HG03280 (cell line): ENCODE measurements around the gene JMJD1C.

Source experiments
- ATAC-seq: cut with Tn5 transposase; IDR thresholded peaks from one replicate; pipeline ENCODE4 v1.9.1; 2021; ENCODE audit warnings: mild to moderate bottlenecking, moderate library complexity; ENCODE audit not compliant: unreplicated experiment

JMJD1C gene

DNA sequence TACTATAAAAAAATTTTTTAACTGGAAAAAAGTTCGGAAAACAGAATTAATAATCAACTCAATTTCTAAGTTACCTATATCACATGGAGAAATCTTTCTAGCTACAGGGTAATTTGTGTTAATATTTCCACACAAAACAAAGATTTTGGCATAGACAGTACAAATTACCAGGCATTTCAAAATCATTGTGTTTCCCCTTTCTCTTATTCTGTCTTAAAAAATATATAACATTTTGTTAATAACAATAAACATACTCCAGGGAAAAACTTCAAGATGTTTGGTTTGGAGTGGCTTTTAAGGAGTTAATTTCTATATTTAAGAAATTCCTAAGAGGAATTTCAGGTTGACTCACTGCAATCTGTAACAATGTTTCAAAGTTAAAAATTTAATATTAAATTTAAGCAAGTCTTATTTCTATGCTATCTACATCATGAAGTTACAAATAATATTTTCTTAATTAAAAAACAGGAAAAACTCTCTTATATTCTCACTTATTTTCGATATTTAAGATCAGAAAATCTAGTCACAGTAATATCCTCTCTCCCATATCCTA lies 200.0 kb downstream of the JMJD1C start:
- no peak for ATAC-seq

DNA sequence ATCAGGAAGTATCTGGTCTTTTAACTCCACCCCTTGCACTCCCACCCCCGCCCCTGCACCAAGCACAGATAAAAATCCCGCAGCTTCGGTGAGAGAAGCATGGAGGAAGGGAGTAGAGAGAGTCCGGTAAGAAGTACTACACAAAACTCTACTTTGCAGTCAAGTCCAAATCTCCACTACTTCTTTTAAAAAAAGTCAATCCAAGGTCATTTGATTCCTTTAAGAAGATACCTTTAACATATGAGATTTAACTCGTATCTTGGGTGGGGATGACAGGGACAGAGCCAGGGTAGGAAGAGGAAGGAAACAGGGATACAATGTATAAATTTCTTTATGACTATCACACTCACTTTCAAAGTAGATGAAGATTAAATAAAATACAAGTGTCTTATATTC lies 200.6 kb downstream of the JMJD1C start:
- ATAC-seq, result no peak

DNA sequence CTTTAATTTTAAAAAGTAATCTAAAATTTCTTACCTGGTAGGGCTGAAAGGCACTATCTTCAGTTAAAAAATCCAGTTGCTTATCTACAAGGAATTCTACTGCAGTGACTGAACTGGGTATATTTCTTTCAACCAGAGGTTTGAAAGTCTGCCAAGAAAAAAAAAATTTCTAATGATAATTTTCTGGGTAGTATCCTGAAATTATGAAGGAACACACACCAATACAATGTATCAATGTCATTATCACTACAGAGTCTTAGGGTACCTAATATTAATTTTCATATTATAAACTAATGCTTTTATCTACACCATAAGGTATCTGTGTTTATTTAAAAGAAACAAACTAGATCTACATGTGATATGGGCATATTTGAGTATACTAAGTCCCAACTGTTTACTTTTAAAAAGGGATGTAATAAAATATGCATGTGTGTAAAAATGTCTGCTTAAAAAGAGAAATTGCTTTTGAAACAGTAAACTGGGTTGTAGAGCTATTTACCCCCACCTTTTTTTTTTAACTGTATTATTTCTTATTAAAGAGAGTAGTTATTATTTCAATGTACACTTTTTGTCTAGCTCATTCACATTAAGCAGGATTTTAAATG lies 201.1 kb downstream of the JMJD1C start:
- ATAC-seq, result no peak

DNA sequence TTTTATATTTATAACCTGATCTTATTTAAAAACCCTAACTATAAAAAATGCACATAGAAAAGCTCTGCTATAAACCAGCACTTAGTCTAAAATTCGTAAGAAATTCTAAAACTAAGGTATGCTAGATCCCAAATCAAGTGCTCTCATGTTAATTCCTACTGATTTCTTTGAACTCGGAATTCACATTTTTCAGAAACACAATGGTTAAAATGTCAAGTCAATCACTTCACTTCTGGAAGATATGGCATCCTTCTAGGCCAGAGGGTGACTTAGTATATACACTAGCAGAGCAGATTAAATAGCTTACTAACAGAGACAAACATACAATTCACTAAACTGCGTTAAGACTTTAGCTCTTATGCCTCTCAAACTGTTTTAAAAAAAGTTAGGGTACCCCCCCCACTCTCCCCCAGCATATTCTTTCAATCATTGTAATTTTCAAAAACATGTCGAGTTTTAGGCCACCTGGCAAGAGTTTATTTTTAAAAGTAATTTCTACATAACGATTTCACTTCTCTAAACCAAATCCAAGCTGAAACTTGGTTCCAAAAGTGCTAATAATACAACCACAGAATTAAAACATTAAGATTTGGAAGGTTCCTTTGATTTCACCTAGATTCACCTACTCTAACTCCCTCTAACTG lies 203.2 kb downstream of the JMJD1C start:
- ATAC-seq, result no peak

DNA sequence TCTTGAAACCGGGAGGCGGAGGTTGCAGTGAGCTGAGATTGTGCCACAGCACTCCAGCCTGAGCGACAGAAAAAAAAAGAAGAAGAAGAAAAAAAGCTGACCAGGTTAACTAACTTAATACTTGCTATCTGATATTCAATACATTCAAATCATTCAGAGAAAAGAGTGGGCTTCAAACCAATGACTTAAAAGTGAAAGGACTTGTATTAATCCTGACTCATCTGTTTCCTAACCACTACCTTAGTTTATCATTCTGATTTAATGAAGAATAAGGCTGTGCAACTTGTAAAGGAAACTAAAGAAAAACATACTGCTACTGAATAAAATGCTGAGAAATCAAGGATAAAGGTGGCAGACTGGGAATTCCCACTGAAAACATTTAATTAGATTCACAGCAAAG lies 204.3 kb downstream of the JMJD1C start:
- no peak for ATAC-seq

DNA sequence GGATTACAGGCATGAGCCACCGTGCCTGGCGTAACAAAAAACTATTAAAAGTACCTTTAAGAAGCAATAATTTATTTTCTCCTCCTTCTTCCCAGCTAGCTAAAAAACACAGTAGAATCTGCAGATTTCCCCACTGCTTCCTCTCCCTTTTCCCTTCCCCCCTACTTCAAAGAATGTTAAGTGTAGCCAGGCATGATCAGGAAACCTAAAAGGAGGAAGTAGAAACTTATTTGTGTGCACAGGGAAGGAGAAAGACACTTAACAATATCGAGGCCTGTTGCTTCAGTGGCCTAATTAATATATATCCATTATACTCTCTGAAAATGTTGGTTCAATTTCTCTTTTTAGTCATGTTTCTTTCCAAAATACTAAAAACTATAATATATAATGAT lies 204.9 kb downstream of the JMJD1C start:
- ATAC-seq, result no peak

DNA sequence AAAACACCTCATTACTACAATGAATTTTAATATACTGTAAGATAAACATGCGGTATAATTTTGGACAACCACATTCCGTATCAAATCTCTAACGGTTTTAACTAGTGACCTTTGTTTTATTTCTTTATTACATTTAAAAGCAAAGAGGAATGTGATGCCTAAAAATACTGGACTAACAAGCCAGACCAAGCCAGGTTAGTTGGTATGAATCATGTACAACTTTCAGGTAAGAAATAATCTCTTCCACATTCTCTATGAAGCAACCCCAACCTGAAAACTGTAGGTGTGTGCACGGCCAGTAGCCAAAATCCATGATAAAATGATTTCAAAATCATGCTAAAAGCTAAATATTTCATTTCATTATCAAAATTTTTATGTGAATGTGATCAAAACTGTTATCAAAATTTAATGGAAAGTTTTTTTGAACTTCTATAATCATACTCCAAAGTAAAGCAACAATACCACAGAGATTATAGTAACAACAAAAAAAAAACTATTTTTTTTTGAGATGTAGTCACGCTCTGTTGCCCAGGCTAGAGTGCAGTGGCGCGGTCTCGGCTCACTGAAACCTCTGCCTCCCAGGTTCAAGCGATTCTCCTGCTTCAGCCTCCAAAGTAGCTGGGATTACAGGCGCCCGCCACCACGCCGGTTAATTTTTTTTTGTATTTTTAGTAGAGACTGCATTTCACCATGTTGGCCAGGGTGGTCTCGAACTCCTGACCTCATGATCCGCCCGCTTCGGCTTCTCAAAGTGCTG lies 205.5 kb downstream of the JMJD1C start:
- ATAC-seq, result no peak

DNA sequence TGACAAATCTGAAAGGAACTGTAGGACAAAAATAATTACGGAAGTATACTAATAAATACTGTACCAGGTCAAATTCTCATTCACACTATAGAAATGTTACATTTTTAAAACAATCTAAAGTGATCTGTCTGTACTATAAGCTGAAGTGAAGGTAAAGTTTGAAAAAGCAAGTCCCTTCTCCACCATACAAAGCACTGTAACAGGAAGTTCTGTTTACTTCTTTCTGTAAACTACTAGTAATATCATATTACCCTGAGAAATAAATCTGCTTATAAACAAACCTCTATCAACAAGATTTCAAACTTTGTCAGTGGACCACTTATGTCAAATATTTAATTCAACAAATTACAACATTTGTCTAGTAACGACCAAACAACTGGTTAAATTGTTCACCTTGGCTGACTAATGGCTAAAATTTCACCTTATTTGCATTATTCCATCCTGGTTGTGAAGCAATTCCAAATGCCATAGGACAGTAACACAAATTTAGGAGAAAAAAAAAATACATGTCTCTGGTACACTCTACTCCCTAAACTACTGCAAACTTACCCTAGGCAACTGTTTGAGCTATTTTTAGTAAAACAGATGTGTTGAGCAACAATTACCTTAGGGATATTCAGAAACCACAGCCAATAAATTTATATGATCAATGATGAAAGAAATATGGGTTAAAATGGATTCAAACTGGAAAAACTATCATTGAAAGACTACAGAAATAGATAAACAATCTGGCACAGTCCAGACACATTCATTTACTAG lies 206.7 kb downstream of the JMJD1C start:
- ATAC-seq, result no peak

DNA sequence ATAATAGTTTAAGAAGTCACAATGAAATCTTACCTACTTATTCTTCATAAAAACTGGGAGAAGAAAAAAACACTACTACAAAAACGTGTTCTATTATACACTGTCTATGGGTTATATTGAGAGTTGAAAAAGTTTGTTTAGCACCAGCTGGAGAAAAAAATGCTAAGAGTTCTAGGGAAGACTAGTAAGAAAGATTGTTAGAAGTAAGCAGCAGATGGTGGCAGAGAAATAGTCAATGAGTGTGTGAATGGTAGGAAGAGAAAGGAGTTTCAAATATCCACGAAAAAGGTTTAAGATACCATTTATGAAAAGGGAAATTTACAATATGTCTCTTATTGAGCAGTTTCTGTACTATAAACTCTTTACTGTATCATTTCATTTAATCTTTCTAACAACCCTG lies 208.0 kb downstream of the JMJD1C start:
- no peak for ATAC-seq

DNA sequence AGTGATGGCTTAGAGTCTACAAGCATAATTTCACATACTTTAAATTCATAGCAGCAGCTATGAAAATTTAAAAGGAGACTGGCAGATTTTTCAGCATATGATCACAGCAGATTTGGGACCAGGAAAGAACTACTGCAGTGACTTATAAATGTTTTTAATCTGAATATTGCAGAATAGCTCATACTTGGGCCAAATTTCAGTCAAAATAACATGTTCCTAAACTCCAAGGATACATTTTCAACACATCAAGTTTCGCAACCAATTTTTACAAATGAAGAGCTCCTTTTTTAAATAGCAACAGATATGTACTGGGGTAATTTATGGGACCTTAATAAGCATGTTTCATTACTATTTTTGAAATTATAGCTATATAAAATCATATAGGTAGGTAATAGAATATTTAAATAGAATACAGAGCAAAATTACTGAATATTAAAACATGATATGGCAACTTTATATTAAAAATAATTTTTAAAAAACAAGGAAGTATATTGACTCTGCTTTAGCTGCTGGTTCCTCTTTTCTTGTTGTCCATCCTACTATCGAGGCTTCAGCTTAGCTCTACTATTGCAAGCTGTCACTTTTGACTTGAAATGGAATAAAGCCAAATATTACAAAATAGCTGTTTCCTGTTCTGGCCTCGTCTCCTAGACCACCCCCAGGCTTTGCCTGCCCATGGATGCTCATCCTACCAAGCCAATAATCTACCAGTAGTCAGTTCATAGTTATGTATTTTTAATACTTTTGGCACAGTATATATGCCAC lies 209.6 kb downstream of the JMJD1C start:
- no peak for ATAC-seq

DNA sequence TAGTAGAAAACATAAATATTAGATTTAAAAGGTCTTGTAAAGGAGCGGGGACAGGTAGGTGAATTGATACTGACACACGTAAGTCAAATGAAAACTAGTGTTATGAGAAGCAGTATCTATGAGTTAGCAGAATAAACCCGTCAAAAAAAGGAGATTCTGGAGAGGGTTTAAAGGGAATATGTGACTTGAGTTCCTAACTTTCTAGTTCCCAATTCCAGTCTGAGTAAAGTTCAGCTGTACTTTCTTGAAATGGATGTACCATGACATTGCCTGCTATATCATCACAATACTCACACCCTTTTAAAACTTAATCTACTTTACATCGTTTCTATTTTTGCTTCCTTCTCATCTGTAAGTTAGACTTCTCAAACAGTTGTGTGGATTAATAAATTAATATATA lies 210.5 kb downstream of the JMJD1C start:
- no peak for ATAC-seq

DNA sequence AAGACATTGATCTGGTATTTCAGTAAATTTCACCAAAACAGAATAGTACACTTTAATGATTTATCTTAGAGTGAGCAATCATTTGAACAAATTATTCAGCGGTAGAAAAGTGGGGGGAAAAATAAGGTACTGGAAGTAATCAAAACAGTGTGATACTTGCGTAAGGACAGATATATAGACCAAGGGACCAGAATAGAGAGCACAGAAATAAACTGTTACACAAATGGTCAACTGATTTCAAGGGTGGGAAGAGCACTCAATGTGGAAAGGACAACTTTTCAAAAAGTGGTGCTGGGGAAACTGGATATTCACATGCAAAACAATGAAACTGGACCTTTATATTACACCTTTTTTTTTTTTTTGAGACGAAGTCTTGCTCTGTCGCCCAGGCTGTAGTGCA lies 212.7 kb downstream of the JMJD1C start:
- ATAC-seq, result no peak

DNA sequence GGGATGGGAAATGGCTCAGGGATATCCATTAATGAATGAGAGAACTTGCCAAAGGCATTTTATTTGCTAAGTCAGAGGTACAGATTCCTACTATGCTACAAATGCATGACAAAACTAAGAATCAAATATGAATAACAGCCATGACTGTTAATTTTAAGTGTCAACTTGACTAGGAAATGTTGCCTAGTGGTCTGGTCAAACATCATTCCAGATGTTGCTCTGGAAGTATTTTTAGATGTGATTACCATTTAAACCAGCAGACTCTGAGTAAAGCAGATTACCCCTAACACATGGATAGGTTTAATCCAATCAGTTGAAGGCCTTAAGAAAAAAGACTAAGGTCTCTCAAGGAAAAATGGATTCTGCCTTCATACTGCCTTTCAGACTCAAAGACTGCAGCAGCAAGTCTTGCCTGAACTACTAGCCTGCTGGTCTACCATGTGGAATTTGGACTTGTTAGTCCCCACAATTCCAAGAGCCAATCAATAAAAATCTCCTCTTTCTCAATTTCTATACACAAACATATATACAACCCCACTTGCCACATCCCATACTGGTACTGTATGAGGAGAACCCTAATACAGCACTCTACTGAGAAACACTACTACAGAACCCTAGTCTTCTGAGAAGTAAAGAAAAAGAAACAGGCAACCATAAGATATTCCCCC lies 213.5 kb downstream of the JMJD1C start:
- ATAC-seq, result no peak

DNA sequence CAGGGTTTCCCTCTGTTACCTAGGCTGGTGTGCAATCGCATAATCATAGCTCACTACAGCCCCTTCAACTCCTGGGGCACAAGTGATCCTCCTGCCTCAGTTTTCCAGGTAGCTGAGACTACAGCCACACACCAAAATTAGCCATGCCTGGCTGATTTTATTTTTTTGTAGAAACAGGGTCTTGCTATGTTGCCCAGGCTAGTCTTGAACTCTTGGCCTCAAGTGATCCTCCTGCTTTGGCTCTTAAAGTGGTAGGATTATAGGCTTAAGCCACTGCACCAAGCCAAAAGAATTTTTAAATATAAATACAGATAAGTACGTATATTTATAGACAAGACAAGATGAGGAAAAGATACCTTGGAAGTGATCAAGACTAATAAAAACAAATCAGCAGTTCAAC lies 215.7 kb downstream of the JMJD1C start:
- no peak for ATAC-seq

DNA sequence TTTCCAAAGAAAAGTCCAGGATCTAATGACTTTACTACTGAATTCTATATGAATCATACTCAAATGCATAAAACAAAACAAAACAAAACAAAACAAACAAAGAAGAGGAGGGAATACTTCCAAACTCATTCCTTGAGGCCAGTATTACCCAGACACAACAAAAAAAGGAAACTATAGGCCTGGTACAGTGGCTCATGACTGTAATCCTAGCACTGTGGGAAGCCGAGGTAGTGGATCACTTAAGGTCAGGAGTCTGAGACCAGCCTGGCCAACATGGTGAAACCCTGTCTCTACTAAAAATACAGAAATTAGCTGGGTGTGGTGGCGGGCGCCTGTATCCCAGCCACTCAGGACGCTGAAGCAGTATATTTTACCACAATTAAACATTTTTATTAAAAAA lies 218.0 kb downstream of the JMJD1C start:
- no peak for ATAC-seq

DNA sequence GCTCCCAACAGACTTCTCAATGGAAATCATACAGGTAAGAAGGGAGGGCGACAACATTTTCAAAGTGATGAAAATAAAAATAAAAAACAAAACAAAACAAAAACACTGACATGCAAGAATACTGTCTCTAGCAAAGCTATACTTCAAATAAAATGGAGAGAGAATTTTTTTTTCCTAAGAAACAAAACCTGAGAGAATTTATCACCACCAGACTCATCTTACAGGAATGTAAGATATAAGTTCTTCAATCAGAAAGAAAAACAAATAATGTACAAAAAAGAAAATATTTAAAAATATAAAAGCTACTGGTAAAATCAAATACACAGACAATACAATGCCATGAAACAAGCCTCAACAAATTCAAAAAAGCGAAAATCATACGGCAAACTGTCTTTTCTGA lies 219.4 kb downstream of the JMJD1C start:
- no peak for ATAC-seq

DNA sequence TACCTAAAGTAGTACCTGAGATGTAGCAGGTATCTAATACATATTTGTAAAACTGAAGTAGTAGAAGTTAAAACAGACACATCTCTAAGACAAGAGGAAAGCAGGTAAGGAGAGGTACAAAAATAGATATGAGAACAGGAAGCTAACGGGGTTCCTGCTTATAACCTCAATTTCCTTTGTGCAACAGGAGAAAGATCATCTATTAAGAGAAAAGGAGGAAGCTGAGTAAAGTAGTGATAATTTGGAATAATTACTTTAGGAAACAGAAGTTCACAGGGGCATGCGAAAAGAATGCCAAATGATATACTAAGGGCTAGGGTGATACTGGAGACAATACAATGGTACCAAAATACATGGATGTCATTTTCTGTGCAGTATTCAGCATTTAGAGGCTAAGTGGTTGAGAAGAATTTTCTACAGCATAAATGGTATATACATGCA lies 223.9 kb downstream of the JMJD1C start:
- no peak for ATAC-seq

DNA sequence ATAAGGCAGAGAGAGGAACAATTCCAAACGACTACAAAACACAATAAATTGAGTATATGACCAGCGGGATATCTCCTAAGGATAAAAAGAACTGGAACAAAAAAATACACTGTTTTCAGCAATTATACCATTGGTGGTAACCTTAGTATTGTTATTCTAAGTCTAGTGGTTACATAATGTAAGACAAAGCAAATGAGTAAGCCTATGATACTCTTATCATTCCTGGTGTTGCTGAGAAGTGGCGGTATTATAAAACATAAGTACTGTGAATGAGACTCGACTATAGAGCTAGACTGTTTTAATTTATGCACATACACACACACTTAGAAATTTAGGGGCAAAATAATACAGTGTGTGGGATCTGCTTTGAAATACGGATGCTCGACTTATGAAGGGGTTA lies 225.0 kb downstream of the JMJD1C start:
- no peak for ATAC-seq

DNA sequence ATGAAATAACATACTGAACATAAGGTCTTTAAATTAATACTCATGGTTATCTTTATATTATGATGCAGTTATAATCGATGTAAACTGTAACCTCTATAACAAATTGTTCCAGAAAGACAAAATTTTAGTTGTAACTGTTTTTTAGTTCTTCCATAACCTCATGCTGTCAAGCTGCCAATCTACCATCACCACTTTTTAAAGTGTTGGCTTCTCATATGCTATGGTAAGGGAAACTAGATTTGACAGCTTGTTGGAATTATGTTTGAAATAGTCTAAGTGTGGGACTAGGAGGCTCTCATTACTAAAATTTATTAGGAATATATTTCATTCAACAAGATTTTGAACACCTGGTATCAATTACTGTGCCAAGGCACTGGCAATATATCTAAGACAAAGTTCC lies 227.3 kb downstream of the JMJD1C start:
- no peak for ATAC-seq

DNA sequence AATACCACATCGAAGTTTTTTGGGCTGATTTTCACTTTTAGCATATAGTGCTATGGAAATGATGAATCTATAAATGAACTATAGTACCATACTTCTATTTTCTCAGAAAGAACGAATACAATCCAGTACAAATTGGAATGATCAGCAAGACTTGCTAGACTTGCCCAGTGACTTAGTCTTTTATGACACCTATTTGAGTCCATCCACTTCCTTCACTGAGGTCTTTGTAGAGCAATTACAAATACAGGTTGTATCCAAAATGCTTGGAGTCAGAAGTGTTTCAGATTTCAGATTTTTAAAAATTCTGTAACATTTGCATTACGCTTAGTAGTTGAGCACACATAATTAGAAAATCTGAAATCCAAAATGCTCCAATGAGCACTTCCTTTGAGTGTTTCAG lies 228.4 kb downstream of the JMJD1C start:
- no peak for ATAC-seq
